Measurements from ENCODE around the gene UBE2K. TPM values are rescaled to one million over a fixed set of nuclear protein-coding genes. Genes with fewer than 3 reads are reported as not detected.
"Not testable (repeated sequence)": the region's sequence is repeated elsewhere in the genome, so short reads cannot be mapped to it uniquely, and the experiment has no call there.

The UBE2K gene
- total RNA-seq, 1 donor from 2014 or later = 73.6 TPM

DNA sequence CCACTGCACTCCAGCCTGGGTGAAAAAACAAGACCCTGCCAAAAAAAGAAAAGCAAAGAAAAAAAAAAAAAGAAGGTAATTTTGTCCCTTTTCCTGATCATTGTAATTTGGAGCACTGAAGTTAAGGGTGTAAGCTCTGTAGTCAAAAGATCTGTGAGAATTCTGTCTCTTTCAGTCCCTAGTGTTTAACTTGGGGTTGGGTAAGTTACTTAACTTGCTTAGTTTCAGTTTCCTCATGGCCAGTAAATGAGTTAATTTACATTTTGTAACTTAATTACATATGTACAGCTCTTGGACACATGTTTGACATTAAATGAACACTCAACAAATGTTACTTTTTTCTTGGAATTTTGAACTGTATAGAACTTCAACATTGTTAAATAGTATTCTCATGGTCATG lies 10.9 kb upstream of the UBE2K start:
- intact Hi-C loops (cut with micrococcal nuclease) = no loop called here

DNA sequence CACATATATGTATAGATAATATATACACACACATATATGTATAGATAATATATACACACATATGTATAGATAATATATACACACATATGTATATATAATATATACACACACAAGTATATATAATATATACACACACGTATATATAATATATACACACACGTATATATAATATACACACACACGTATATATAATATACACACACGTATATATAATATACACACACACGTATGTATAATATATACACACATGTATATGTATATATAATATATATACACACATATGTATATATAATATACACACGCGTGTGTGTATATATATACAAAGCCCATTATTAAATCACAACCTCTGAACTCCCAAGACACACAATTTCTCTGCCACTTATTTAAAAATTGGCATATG lies 8.0 kb upstream of the UBE2K start:
- intact Hi-C loops (cut with micrococcal nuclease) = no loop called here

DNA sequence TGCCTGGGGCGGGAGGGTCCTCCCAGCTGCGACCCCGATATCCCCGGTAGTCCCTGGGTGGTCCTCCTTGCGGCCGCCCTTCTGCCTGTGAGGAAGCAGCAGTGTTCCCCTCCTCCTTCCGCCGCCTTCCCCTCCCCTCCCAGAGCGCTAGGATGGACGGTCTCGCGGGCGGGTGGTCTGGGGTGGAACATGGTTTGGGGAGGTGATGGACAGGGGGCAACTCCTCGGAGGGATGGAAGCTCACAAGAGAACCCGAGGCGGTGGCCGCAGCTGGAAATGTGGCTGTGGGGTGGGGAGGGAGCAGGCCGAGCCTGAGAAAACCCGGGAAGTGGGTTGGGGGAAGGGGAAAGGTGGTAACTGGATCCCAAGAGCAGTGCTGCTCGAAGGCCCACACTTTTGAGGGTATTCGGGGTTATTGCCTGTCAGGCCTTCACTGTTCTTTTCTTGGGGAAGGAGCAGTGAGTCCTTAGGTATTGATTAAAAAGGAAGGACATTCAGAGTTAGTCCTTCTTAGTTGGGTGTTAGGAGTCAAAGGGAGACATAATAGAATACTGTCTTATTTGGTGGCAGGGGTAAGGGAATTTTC lies 581 bp downstream of the UBE2K start:
- intact Hi-C loops (cut with micrococcal nuclease) = loop anchor here (1.0 to 5.0 kb wide), 7 partner anchors 60 to 609 kb away; partner anchors contain the start of genes LIAS, N4BP2, PDS5A and RHOH

DNA sequence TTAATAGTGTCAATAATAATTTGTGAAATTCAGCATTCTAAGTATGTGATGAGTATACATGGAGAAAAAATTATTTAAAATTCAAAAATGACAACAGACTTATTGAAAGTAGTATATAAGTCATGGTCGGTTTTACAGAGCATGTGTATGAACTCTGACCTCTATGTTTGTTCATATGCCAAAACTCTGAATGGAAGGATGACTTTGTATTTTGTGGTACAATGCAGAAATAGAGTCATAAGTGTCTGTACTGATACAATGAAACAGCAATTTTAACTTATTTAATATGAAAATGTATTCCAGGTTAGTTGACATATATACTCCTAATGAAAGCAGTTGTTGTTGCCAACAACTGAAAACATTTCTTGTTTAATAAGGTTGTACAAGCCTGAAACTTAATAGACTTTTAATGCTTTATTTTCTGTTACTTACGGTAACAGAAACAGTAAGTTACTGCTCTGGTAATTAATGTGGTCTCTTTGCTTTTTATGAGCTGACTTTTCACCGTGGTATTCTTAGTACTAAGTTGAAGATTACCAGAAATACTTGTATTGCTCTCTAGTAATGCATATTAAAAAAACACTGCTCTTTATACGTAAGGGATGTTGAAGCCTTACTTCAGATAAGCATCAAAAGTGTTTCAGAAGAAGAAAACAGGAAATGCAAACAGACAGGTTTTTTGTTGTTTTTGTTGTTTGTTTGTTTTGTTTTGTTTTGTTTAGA lies 1.9 kb downstream of the UBE2K start:
- intact Hi-C loops (cut with micrococcal nuclease) = loop anchor here (2.0 to 5.0 kb wide), 5 partner anchors 61 to 607 kb away; partner anchors contain the start of genes LIAS, N4BP2, RHOH and RPL9

DNA sequence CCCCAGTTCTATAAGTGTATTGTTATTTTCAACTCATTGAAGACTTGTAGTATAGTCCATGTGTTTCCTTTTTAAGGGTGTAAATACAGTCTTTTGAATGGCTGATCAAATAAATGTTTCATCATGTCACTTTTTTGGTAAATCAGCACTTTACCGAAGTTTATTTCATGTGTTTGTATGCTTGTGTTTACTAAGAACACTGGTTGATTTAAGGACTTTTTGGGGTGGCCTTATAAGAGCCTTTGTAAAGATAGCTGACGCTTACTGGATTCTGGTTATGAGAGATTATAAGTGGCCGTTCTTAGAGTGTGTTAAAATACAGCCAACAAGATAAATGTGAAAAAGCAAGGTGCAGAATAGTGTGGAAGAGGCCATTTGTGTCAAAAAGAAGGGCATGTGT lies 2.6 kb downstream of the UBE2K start:
- intact Hi-C loops (cut with micrococcal nuclease) = no loop called here

DNA sequence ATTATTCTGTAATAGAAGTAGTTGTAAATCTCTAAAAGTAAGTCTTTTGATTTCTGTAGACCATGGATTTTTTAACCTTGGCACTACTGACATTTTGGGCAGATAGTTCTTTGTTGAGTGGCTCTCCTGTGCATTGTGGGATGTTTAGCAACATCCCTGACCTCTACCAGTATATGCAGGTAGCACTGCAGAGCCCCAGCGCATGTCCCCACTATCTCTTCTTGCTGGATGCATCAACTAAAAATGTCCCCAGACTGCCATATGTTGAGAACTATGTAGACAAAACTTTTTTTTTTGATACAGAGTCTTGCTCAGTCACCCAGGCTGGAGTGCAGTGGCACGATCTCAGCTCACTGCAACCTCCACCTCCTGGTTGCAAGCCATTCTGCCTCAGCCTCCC lies 4.8 kb downstream of the UBE2K start:
- intact Hi-C loops (cut with micrococcal nuclease) = no loop called here

DNA sequence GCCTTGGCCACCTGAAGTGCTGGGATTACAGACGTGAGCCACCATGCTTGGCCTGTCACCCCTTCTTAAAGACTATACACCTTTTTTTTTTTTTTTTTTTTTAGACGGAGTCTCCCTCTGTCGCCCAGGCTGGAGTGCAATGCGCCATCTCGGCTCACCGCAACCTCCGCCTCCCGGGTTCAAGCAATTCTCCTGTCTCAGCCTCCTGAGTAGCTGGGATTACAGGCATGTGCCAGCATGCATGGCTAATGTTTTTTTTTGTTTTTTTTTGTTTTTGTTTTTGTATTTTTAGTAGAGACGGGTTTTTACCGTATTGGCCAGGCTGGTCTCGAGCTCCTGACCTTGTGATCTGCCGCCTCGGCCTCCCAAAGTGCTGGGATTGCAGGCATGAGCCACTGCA lies 6.9 kb downstream of the UBE2K start:
- intact Hi-C loops (cut with micrococcal nuclease) = not testable (repeated sequence)

DNA sequence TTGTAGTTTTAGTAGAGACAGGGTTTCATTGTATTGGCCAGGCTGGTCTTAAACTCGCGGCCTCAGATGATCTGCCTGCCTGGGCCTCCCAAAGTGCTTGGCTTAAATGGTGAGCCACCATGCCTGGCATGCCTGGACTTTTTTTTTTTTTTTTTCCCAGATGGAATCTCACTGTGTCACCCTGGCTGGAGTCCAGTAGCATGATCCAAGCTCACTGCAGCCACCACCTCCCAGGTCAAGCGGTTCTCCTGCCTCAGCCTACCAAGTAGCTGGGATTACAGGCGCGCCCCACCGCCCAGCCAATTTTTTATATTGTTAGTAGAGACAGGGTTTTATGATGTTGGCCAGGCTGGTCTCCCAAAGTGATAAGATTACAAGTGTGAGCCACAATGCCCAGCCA lies 8.4 kb downstream of the UBE2K start:
- intact Hi-C loops (cut with micrococcal nuclease) = no loop called here

DNA sequence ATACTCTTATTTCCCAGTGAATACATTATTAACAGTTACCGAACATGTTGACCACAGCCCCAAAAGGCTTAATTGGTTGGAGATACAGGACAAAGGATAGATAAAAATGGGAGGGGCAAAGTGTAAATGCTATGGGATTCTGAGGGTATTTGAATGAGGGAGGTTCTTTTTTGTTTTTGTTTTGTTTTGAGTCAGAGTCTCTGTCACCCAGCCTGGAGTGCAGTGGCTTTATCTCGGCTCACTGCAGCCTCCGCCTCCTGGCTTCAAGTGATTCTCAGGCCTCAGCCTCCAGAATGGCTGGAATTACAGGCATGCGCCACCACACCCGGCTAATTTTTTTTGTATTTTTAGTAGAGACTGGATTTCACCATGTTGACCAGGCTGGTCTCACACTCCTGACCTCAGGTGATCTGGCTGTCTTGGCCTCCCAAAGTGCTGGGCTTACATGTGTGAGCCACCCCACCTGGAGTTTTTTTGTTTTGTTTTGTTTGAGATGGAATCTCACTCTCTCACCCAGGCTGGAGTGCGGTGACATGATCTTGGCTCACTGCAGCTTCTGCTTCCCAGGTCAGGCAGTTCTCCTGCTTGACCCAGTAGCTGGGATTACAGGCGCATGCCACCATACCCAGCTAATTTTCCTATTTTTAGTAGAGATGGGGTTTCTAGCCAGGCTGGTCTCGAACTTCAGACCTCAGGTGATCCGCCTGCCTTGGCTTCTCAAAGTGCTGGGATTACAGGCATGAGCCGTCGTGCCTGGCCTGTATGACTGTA lies 9.0 kb downstream of the UBE2K start:
- intact Hi-C loops (cut with micrococcal nuclease) = no loop called here

DNA sequence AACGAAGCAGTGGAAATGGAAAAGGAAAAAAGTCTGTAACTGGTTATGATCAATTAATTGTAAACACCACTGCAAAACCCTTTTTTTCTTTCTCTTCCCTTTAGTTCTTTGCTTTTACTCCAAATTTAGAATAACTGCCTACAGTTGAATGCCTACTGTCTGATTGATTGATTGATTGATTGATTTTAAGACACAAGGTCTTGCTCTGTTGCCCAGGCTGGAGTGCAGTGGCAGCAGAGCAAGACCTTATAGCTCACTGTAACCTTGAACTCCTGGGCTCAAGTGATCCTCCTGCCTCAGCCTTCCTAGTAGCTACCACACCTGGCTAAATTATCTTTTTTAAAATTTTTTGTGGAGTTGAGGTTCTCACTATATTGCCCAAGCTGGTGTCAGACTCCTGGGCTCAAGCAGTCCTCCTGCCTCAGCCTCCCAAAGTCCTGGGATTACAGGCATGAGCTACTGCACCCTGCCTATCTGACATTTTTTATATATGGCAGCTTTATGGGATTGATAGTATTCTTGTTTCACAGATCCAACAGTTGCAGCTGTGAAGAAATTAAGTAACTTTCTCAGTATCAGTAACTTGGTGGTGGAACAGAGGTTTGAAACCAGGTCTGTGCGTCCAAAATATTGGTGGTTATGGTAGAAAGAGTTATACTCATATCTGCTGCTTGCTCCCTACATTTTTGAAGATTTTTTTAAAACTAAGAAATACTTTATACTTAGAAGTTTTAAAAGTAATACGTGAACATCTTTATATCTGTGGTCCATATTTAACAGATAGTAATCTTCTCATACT lies 12.4 kb downstream of the UBE2K start:
- intact Hi-C loops (cut with micrococcal nuclease) = no loop called here

DNA sequence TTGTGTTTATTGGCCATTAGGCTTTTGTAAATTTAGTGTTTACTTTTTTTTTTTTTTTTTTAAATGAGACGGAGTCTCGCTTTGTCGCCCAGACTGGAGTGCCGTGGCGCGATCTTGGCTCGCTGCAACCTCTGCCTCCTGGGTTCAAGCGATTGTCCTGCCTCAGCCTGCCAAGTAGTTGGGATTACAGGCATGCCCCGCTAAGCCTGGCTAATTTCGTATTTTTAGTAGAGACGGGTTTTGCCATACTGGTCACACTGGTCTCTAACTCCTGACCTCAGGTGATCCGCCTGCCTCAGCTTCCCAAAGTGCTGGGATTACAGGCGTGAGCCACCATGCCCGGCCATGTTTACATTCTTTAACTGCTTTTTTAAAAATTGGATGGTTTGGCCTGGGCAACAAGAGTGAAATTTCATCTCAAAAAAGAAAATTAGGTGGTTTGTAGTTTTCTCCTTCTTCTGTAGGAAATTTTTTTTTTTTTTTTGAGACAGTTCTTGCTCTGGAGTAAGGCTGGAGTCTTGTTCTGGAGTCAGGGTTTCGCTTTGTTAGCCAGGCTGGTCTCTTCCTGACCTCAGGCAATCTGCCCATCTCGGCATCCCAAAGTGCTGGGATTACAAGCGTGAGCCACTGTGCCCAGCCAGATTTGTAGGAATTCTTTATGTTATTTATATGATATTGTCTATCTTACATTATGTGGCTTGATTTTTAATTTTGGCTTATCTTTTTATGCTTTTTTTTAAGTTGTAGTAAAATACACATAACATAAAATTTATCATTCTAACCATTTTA lies 15.1 kb downstream of the UBE2K start:
- intact Hi-C loops (cut with micrococcal nuclease) = no loop called here

DNA sequence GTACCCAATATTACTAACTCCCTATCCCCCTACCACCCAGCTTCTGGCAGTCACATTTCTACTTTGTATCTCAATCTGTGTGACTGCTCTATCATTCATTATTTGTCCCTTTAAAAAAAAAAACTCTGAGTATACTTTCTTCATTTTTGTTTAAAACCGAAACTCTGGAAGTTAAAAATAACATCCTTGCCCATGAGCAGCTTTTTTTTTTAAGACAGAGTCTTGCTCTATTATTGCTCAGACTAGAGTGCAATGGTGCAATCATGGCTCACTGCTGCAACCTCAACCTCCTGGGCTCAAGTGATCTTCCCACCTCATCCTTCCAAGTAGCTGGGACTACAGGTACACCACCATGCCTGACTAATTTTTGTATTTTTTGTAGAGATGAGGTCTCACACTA lies 15.8 kb downstream of the UBE2K start:
- intact Hi-C loops (cut with micrococcal nuclease) = no loop called here

DNA sequence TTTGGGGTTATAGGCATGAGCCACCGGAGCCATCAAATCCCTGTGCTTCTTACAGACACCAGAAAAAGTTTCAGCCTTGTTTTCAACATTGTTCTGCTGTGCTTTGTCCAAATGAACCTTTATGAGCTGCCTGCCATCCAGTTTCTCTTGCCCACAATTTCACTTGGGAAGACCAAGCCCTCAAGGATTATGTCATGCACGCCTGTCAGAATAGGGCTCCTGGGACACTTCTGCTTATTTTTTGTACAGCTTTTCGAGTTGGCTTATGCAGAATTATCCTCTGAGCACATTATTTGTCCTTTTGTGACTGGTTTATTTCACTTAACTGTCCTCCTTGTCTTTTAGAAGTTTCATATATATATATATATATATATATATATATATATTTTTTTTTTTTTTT lies 16.2 kb downstream of the UBE2K start:
- intact Hi-C loops (cut with micrococcal nuclease) = no loop called here

DNA sequence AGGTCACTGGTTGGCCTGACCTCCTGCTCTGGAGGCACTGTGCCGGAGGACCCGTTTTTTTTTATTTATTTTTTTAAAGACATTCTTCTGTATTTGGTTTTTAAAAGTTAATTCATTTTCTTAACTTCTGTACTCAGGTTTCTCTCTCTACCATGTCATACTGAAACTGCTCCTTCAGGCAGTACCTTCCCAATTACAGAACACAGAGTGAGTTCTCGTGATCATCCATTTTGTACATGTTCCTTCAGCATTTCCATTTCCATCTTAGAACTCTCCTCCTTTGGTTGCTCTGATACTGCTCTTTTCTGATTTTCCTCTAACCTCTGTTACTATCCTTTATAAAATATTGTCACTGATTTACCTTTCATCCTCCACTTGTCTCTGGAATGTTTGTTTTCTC lies 17.9 kb downstream of the UBE2K start:
- intact Hi-C loops (cut with micrococcal nuclease) = no loop called here

DNA sequence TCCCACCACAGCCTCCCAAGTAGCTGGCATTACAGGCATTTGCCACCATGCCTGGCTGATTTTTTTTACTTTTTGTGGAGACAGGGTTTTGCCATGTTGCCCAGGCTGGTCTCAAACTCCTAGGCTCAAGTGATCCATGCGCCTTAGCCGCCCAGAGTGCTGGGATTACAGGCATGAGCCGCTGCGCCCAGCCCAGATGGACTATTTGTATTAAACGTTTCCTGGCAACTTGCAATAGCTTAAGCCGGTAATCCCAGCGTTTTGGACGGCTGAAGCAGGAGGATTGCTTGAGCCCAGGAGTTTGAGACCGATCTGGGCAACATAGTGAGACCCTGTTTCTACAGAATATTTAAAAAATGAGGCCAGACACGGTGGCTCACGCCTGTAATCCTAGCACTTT lies 18.4 kb downstream of the UBE2K start:
- intact Hi-C loops (cut with micrococcal nuclease) = no loop called here

DNA sequence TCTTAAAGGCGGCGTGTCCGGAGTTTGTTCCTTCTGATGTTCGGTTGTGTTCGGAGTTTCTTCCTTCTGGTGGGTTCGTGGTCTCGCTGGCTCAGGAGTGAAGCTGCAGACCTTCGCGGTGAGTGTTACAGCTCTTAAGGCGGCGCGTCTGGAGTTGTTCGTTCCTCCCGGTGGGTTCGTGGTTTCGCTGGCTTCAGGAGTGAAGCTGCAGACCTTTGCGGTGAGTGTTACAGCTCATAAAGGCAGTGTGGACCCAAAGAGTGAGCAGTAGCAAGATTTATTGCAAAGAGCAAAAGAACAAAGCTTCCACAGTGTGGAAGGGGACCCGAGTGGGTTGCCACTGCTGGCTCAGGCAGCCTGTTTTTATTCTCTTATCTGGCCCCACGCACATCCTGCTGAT lies 19.8 kb downstream of the UBE2K start:
- intact Hi-C loops (cut with micrococcal nuclease) = not testable (repeated sequence)

DNA sequence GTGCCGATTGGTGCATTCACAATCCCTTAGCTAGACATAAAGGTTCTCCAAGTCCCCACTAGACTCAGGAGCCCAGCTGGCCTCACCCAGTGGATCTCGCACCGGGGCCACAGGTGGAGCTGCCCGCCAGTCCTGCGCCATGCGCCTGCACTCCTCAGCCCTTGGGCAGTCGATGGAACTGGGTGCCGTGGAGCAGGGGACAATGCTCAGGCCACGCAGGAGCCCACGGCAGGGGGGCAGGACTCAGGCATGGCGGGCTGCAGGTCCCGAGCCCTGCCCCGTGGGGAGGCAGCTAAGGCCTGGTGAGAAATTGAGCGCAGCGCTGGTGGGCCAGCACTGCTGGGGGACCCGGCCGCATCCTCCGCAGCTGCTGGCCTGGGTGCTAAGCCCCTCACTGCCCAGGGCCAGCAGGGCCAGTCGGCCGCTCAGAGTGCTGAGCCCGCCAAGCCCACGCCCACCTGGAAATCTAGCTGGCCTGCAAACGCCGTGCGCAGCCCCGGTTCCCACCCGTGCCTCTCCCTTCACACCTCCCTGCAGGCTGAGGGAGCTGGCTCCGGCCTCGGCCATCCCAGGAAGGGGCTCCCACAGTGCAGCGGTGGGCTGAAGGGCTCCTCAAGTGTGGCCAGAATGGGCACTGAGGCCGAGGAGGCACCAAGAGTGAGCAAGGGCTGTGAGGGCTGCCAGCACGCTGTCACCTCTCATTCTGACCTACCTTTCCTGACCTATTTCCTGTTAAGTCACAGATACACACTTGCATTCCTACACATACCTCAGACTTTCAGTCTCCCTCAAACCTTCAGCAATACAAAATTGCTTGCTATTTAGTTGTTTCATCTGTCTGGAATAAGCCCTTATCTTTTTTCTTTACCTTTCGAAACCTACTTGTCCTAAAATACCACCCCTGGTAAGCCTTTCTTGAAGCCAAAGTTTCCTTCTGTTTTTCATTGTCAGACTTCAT lies 20.7 kb downstream of the UBE2K start:
- intact Hi-C loops (cut with micrococcal nuclease) = no loop called here

DNA sequence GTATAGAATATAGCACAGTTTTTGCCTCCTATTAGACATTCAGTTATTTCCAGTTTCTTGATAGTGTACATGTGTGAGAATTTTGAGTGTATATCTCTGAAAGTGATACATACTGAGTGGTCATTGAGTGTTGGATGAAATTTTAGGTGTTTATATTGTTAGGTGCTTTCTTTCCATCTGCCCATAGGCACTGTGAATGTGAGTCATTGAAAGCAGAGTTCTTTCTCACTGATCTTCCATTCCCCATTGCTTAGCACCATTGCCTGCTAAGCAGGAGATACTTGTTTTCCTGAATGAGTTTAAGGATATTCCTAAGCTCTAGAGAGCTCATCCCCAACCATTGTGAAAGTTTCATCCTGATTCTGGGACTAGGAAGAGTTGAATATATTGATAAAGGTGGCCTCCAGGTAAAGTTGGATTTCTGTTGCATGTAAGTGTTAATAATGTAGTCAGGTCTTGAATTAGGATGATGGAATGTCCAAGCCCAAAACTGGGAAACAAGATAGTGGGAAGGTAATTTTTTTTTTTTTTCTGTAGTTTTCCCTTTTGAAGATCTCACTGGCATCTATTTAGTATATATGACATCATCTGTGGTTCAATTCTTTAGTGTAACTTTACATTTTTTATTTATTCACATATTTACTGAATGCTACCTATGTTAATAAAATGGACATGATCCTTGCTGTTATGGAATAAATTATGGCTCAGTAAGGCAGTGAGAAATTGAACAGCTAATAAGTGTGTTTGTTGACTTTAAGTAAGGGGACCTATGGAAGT lies 22.1 kb downstream of the UBE2K start:
- intact Hi-C loops (cut with micrococcal nuclease) = no loop called here

DNA sequence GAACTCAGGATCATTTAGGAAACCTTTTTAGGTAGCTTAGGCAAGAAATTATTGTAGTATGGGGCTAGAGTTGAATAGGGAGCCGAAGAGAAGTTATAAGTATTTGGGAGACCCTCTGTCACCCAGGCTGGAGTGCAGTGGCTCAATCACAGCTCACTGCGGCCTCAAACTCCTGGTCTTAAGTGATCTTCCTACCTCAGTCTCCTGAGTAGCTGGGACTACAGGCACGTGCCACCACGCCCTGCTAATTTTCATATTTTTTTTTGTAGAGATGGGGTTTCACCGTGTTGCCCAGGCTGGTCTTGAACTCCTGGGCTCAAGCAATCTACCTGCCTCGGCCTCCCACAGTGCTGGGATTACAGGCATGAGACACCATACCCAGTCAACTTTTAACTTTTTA lies 23.3 kb downstream of the UBE2K start:
- intact Hi-C loops (cut with micrococcal nuclease) = not testable (repeated sequence)
